HAP-1 (cell line): ENCODE data around the gene FOXI1.

Experiments
- DNase-seq, 2 experiments: peaks; one replicate each; pipeline ENCODE4 v3.0.0-alpha.2; 2016 to 2020; ENCODE audit warnings: low spot score in 2 of 2
- H3K27me3 ChIP-seq: fragments of 250-450 bp; sonication (Bioruptor Pico); 2 replicates; pipeline ENCODE4 v1.5.1; 2020; ENCODE audit warnings: low read depth, mild to moderate bottlenecking, moderate library complexity
- H3K36me3 ChIP-seq: fragments of 250-450 bp; sonication (Bioruptor Pico); replicated peaks from 2 replicates; pipeline ENCODE4 v1.5.1; 2020; ENCODE audit warnings: mild to moderate bottlenecking
- H3K4me1 ChIP-seq: fragments of 250-450 bp; sonication (Bioruptor Pico); 2 replicates; pipeline ENCODE4 v1.5.1; 2020; ENCODE audit warnings: mild to moderate bottlenecking
- H3K4me3 ChIP-seq: fragments of 250-450 bp; sonication (Bioruptor Pico); 2 replicates; pipeline ENCODE4 v1.5.1; 2020; ENCODE audit warnings: mild to moderate bottlenecking, moderate library complexity
- H3K9me3 ChIP-seq: fragments of 250-450 bp; sonication (Bioruptor Pico); 2 replicates; pipeline ENCODE4 v1.5.1; 2020; ENCODE audit warnings: mild to moderate bottlenecking, moderate library complexity
- in situ Hi-C: fragments of 300-500 bp; cut with MboI; formaldehyde crosslinking; loops from 3 replicates; pipeline ENCODE4 v1.14.3; 2020; ENCODE audit warnings: low sequenced_read_pairs, inconsistent platforms, mixed read lengths

Gene FOXI1

DNA sequence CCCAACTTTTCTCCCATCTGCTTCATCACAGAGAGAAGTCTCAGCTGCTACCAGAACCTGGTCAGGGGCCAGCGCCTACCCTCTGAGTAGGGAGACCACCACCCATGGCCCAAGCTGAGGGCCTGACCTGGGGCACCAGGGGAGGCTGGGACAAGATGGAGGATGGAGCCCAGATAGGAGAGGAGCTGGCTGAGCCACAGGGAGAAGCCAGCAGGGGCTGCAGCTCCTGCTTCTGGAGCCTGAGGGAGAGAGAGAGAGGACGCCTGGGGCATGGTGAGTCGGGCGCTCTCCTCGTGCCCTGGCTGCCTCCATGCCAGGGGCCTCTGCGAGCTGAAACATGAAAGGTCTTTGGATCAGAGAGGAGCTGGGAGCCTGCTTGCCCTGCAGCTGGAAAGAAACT lies 1.4 kb upstream of the FOXI1 start:
- no peak overlapping the region for H3K4me3 ChIP-seq
- no peaks in the 10 kb centered on the region for H3K4me1 ChIP-seq
- in situ Hi-C loops: loop anchor here (10.0 to 25.0 kb wide), 2 partner anchors 111 to 508 kb away; no protein-coding TSS in a partner anchor
- H3K27me3 ChIP-seq: no peaks in the 10 kb centered on the region
- H3K36me3 ChIP-seq: no peaks in the 10 kb centered on the region
- no peak for DNase-seq
- H3K9me3 ChIP-seq: no peaks in the 10 kb centered on the region

GRCh38 chr5:170104710-170105109 lies 987 bp upstream of the FOXI1 start:
- Histone ChIP-seq H3K27me3 (no peaks in the 10 kb centered on the region), H3K36me3 (no peaks in the 10 kb centered on the region), H3K4me1 (no peaks in the 10 kb centered on the region), H3K4me3 (no peak overlapping the region), H3K9me3 (no peaks in the 10 kb centered on the region)
- DNase-seq: no peak
- in situ Hi-C loops: loop anchor here (10.0 to 25.0 kb wide), 2 partner anchors 110 to 508 kb away; no protein-coding TSS in a partner anchor

DNA sequence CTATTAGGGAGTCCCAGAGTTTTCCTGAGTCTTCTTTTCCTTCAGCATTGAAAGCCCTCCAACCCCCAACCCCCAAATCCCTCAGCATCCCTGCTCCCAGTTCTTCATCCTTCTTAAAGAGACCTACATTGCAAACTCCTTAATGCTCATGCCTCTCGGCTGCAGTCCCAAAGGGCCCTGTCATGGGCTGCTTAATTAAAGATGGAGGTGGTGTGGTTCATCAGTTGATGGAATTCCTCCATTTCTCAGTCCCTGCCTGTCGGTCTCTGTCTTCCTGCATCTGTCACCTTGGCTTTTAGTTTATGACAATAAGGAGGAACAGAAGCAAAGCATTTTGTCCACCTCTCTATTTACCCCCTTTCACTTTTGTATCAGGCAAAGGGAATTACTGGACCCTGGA lies 2.0 kb downstream of the FOXI1 start:
- H3K4me1 ChIP-seq: no peaks in the 10 kb centered on the region
- no peaks in the 10 kb centered on the region for H3K36me3 ChIP-seq
- H3K4me3 ChIP-seq: no peak overlapping the region
- in situ Hi-C loops: loop anchor here (10.0 to 25.0 kb wide), 2 partner anchors 107 to 505 kb away; no protein-coding TSS in a partner anchor
- no peak for DNase-seq
- no peaks in the 10 kb centered on the region for H3K9me3 ChIP-seq
- H3K27me3 ChIP-seq: no peaks in the 10 kb centered on the region

GRCh38 chr5:170108266-170108785 lies 2.6 kb downstream of the FOXI1 start:
- no peaks in the 10 kb centered on the region for H3K9me3 ChIP-seq
- no peaks in the 10 kb centered on the region for H3K4me1 ChIP-seq
- in situ Hi-C loops: loop anchor here (10.0 to 25.0 kb wide), 2 partner anchors 106 to 504 kb away; no protein-coding TSS in a partner anchor
- H3K36me3 ChIP-seq: no peaks in the 10 kb centered on the region
- no peak for DNase-seq
- no peaks in the 10 kb centered on the region for H3K27me3 ChIP-seq
- no peak overlapping the region for H3K4me3 ChIP-seq

GRCh38 chr5:170109059-170110031 lies 3.6 kb downstream of the FOXI1 start:
- Histone ChIP-seq H3K36me3 (no peaks in the 10 kb centered on the region), H3K9me3 (no peaks in the 10 kb centered on the region), H3K27me3 (no peaks in the 10 kb centered on the region), H3K4me3 (no peak overlapping the region), H3K4me1 (no peaks in the 10 kb centered on the region)
- in situ Hi-C loops: loop anchor here (10.0 to 25.0 kb wide), 2 partner anchors 105 to 503 kb away; no protein-coding TSS in a partner anchor
- DNase-seq: no peak

- Histone ChIP-seq H3K36me3 (no peaks in the 10 kb centered on the region), H3K4me1 (no peaks in the 10 kb centered on the region), H3K9me3 (no peaks in the 10 kb centered on the region; the same call in 1 of the 2 replicates), H3K27me3 (no peaks in the 10 kb centered on the region), H3K4me3 (no peak overlapping the region)
- no peak for DNase-seq
- in situ Hi-C loops: loop anchor here (25.0 kb wide), 1 partner anchor 502 kb away; no protein-coding TSS in a partner anchor
Measured at GRCh38 chr5:170110403-170111087, 4.8 kb downstream of the FOXI1 start.

DNA sequence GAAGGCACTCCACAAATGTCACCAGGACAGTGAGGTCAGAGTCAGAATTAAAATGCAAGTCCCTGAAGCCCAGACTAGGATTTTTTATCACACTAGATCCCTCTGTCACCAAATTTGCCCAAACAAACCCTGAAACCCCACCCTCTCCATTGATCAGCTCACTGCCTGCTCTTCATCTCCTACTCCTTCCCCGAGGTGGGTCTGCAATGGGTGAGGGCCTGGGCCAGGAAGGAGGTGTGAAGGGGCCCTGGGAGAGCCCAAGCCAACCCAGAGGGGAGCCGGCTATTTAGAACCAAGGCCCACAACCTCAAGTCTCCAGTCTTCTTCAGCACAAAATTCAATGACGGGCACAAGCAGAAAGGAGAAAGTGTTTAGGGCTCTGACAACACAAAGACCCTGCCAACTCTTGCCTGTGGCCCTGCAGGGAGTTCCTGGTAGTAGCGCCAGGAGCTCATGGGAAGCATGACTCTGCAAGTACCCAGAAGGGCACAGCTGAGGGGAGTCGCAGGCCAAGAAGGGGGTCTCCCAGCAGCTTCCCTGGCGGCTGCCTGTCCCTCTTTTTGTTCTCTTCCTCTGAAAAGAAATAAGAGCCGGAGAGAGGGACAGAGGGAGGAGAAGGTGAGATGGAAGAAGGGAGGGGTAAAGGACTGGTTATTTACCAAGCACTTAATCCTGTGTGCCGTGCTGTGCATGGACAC lies 5.5 kb downstream of the FOXI1 start:
- no peak for DNase-seq
- Histone ChIP-seq H3K27me3 (no peaks in the 10 kb centered on the region), H3K4me1 (no peaks in the 10 kb centered on the region), H3K4me3 (no peak overlapping the region), H3K36me3 (no peaks in the 10 kb centered on the region), H3K9me3 (no peaks in the 10 kb centered on the region; the same call in 1 of the 2 replicates)
- in situ Hi-C loops: loop anchor here (25.0 kb wide), 1 partner anchor 501 kb away; no protein-coding TSS in a partner anchor

DNA sequence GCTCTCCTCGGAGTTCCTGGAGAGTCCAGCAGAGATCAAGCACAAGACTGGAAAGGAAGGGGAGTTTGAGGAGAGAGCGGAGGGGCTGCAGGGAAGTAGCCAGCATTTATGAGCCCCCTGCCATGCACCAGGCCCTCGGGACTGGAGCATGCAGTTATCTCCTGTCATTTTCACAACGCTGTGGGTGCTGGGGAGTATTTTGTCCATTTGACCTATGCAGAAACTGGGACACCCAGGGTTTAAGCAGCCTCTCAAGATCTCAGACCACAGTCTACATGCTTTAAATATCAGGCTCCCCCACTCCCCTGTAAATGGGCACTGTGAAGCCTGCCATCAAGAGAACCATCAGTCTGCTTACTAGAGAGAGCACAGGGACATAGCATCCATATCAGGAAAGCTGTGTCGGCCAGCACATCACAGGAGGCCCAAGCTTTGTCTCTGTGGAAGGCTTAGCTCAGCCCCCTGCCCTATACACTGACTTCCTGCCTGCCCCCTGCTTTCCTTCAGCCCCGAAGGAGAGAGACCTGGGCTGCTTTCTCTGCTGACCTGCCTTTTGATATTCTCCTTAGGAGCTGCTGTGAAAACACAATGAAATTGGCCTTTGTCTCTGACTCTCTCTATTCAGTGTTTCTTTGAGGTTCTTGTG lies 7.3 kb downstream of the FOXI1 start:
- Histone ChIP-seq H3K27me3 (no peaks in the 10 kb centered on the region), H3K9me3 (no peaks in the 10 kb centered on the region; the same call in 1 of the 2 replicates), H3K4me3 (no peak overlapping the region), H3K4me1 (no peaks in the 10 kb centered on the region), H3K36me3 (no peaks in the 10 kb centered on the region)
- in situ Hi-C loops: loop anchor here (25.0 kb wide), 1 partner anchor 499 kb away; no protein-coding TSS in a partner anchor
- no peak for DNase-seq

GRCh38 chr5:170113522-170113900 lies 7.8 kb downstream of the FOXI1 start:
- in situ Hi-C loops: loop anchor here (25.0 kb wide), 1 partner anchor 499 kb away; no protein-coding TSS in a partner anchor
- DNase-seq: no peak
- H3K9me3 ChIP-seq: no peaks in the 10 kb centered on the region; the same call in 1 of the 2 replicates
- no peaks in the 10 kb centered on the region for H3K27me3 ChIP-seq
- no peaks in the 10 kb centered on the region for H3K36me3 ChIP-seq
- H3K4me3 ChIP-seq: no peak overlapping the region
- no peaks in the 10 kb centered on the region for H3K4me1 ChIP-seq

GRCh38 chr5:170114271-170114670 lies 8.6 kb downstream of the FOXI1 start:
- Histone ChIP-seq H3K9me3 (no peaks in the 10 kb centered on the region; the same call in 1 of the 2 replicates), H3K4me3 (no peak overlapping the region), H3K27me3 (no peaks in the 10 kb centered on the region), H3K36me3 (no peaks in the 10 kb centered on the region), H3K4me1 (no peaks in the 10 kb centered on the region)
- no peak for DNase-seq
- in situ Hi-C loops: loop anchor here (25.0 kb wide), 1 partner anchor 498 kb away; no protein-coding TSS in a partner anchor

- no peak overlapping the region for H3K4me3 ChIP-seq
- no peaks in the 10 kb centered on the region; the same call in 1 of the 2 replicates for H3K9me3 ChIP-seq
- no peaks in the 10 kb centered on the region for H3K36me3 ChIP-seq
- H3K27me3 ChIP-seq: no peaks in the 10 kb centered on the region
- in situ Hi-C loops: loop anchor here (25.0 kb wide), 1 partner anchor 496 kb away; no protein-coding TSS in a partner anchor
- no peaks in the 10 kb centered on the region for H3K4me1 ChIP-seq
- DNase-seq: no peak
Measured at GRCh38 chr5:170115925-170116324, 10.2 kb downstream of the FOXI1 start.

DNA sequence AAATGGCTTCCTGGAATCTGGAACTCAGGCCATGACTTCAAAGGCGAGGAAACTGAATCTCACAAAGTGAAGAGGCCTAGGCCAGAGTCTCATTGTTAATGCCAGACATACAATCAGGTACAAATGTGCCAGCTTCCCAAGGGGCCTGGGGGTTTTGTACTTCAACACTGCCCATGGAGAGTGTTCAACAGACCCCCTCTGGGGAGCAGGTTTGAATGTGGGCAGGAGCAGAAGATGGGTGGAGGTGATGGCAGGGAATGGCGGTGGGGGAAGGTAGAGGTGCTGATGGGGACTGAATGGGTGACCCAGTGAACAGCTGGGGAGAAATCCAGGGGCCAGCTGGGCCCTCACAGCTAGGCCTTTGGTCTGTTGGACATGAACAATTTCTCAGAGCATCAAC lies 12.0 kb downstream of the FOXI1 start:
- Histone ChIP-seq H3K9me3 (no peaks in the 10 kb centered on the region; the same call in 1 of the 2 replicates), H3K27me3 (peaks cover 2% of the 10 kb centered on the region; the same call in 1 of the 2 replicates), H3K36me3 (no peaks in the 10 kb centered on the region), H3K4me1 (no peaks in the 10 kb centered on the region), H3K4me3 (no peak overlapping the region)
- in situ Hi-C loops: loop anchor here (25.0 kb wide), 1 partner anchor 495 kb away; no protein-coding TSS in a partner anchor
- no peak for DNase-seq
